Measurements from ENCODE around the gene MID1. TPM values are rescaled to one million over a fixed set of nuclear protein-coding genes. Genes with fewer than 3 reads are reported as not detected.
A peak's percentile ranks its signal among the peaks of the same experiment; 100 is the strongest.

The MID1 gene
- polyA plus RNA-seq, 2 of the 4 experiments (the other 2 are of a cell fraction) = 59.5 to 106 TPM

GRCh38 chrX:10579112-10580011, 41.0 kb downstream of the MID1 start:
- peak overlapping the region; percentile 23; the same call in 2 of the 3 replicates for H3K4me3 ChIP-seq
- peaks cover 14% of the 10 kb centered on the region for H3K9me3 ChIP-seq
- H3K4me1 ChIP-seq = peaks cover 84% of the 10 kb centered on the region
- 0% methylated on average over 12 of the region's 12 CpGs for WGBS (ENCODE audit: missing lambda C conversion rate)
- DNase-seq (ENCODE audit: low read depth in 1 of 2, low spot score in 1 of 2) (peak in 1 of 2 experiments; percentile 88), ATAC-seq (peak; percentile 64 to 66), FAIRE-seq (peak; percentile 100)
- TF ChIP-seq, protein P1, sequence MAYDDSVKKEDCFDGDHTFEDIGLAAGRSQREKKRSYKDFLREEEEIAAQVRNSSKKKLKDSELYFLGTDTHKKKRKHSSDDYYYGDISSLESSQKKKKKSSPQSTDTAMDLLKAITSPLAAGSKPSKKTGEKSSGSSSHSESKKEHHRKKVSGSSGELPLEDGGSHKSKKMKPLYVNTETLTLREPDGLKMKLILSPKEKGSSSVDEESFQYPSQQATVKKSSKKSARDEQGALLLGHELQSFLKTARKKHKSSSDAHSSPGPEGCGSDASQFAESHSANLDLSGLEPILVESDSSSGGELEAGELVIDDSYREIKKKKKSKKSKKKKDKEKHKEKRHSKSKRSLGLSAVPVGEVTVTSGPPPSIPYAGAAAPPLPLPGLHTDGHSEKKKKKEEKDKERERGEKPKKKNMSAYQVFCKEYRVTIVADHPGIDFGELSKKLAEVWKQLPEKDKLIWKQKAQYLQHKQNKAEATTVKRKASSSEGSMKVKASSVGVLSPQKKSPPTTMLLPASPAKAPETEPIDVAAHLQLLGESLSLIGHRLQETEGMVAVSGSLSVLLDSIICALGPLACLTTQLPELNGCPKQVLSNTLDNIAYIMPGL (CRISPR knock-in tag; IDR thresholded peaks at IDR 0.05; ENCODE audit: borderline replicate concordance) = no peak
- TF ChIP-seq, protein P2, sequence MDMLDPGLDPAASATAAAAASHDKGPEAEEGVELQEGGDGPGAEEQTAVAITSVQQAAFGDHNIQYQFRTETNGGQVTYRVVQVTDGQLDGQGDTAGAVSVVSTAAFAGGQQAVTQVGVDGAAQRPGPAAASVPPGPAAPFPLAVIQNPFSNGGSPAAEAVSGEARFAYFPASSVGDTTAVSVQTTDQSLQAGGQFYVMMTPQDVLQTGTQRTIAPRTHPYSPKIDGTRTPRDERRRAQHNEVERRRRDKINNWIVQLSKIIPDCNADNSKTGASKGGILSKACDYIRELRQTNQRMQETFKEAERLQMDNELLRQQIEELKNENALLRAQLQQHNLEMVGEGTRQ (IDR thresholded peaks at IDR 0.05) = no peak
- no peak for TF ChIP-seq ESRRA (IDR thresholded peaks at IDR 0.05; ENCODE audit: borderline replicate concordance, low read length)
- peak; percentile 91 for TF ChIP-seq JUNB (IDR thresholded peaks at IDR 0.05)
- peak; percentile 89 to 91 for TF ChIP-seq CEBPB (IDR thresholded peaks at IDR 0.05)
- TF ChIP-seq TP53 (CRISPR knock-in tag; IDR thresholded peaks at IDR 0.05) = no peak
- TF ChIP-seq ZSCAN20 (CRISPR knock-in tag; IDR thresholded peaks at IDR 0.05) = no peak
- peak; percentile 86 for TF ChIP-seq GATA3 (IDR thresholded peaks at IDR 0.05; ENCODE audit: borderline replicate concordance)
- TF ChIP-seq FOSL2 (IDR thresholded peaks at IDR 0.05) = peak; percentile 78
- TF ChIP-seq FOSL2 (CRISPR knock-in tag; IDR thresholded peaks at IDR 0.05) = peak; percentile 89
- peak; percentile 70 to 82; a peak in 3 of 5 replicates for TF ChIP-seq JUN (IDR thresholded peaks at IDR 0.05)
- TF ChIP-seq KDM5A (IDR thresholded peaks at IDR 0.05) = no peak
- TF ChIP-seq BHLHE40 (IDR thresholded peaks at IDR 0.05; ENCODE audit: low read depth, low read length) = peak; percentile 51; the same call in 1 of the 2 replicates
- no peak for TF ChIP-seq EHMT2 (IDR thresholded peaks at IDR 0.05; ENCODE audit: low read depth)
- TF ChIP-seq BCL3 (IDR thresholded peaks at IDR 0.05) = peak; percentile 89
- 0 out of 2 replicates have a peak, but pooled peaks have one; percentile 31 for TF ChIP-seq MYC (IDR thresholded peaks at IDR 0.05; ENCODE audit: borderline replicate concordance, low read length)
- peak; percentile 91 to 94 for TF ChIP-seq EP300 (IDR thresholded peaks at IDR 0.05)
- no peak for TF ChIP-seq HOXA7 (CRISPR knock-in tag; IDR thresholded peaks at IDR 0.05)
- TF ChIP-seq FOXS1 (CRISPR knock-in tag; IDR thresholded peaks at IDR 0.05) = no peak
- TF ChIP-seq, protein P3, sequence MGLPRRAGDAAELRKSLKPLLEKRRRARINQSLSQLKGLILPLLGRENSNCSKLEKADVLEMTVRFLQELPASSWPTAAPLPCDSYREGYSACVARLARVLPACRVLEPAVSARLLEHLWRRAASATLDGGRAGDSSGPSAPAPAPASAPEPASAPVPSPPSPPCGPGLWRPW (IDR thresholded peaks at IDR 0.05) = peak; percentile 67; the same call in 1 of the 2 replicates
- TF ChIP-seq HEYL (CRISPR knock-in tag; IDR thresholded peaks at IDR 0.05) = no peak
- no peak for TF ChIP-seq CBX2 (IDR thresholded peaks at IDR 0.05; ENCODE audit: borderline replicate concordance, low read depth)
- peak overlapping the region; percentile 95 to 96 for H3K27ac ChIP-seq
- CTCF ChIA-PET = interaction anchor here (0.6 to 1.6 kb wide), 6 partner anchors 14 to 144 kb away, joined by 3 to 6 read pairs (median 3); no protein-coding TSS in a partner anchor
- POLR2A ChIA-PET = interaction anchor here (0.6 to 1.5 kb wide), 3 partner anchors 12 to 40 kb away, joined by 3 to 10 read pairs (median 3); partner anchors contain the start of gene MID1
- peak overlapping the region; percentile 94 for H3K4me2 ChIP-seq
